Measurements from ENCODE around the gene SPOP.

GRCh38 chr17:49554694-49555494 is 123.0 kb downstream of the SPOP start:
- TF ChIP-seq, protein P1, sequence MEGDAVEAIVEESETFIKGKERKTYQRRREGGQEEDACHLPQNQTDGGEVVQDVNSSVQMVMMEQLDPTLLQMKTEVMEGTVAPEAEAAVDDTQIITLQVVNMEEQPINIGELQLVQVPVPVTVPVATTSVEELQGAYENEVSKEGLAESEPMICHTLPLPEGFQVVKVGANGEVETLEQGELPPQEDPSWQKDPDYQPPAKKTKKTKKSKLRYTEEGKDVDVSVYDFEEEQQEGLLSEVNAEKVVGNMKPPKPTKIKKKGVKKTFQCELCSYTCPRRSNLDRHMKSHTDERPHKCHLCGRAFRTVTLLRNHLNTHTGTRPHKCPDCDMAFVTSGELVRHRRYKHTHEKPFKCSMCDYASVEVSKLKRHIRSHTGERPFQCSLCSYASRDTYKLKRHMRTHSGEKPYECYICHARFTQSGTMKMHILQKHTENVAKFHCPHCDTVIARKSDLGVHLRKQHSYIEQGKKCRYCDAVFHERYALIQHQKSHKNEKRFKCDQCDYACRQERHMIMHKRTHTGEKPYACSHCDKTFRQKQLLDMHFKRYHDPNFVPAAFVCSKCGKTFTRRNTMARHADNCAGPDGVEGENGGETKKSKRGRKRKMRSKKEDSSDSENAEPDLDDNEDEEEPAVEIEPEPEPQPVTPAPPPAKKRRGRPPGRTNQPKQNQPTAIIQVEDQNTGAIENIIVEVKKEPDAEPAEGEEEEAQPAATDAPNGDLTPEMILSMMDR (IDR thresholded peaks at IDR 0.05; ENCODE audit: borderline replicate concordance, extremely low read depth, low read length, poor library complexity, severe bottlenecking) = no peak
- no peak for TF ChIP-seq EZH2 (IDR thresholded peaks at IDR 0.05; ENCODE audit: borderline replicate concordance, low read depth, low read length, severe bottlenecking)
